IMR-90 (cell line): ENCODE measurements around the gene PITX3. TPM values are rescaled to one million over a fixed set of nuclear protein-coding genes. Genes with fewer than 3 reads are reported as not detected.

Experiments
- ATAC-seq: fragments of 200-7000 bp; cut with Tn5 transposase; 2 replicates; pipeline ENCODE4 v1.9.1; 2020; ENCODE audit warnings: low read depth, mild to moderate bottlenecking, moderate library complexity
- BruUV-seq: library from RNA; stranded (reverse); fragments of 400-500 nt; replicated peaks from 2 replicates; lab custom pipeline; 2021; lab: Mats Ljungman, UMichigan
- CTCF ChIA-PET: fragments of 300-600 bp; formaldehyde crosslinking; extraction: SDS; loops from one replicate; lab custom pipeline; 2021; ENCODE audit warnings: antibody characterized with exemption; lab: Yijun Ruan, JAX
- POLR2A ChIA-PET: fragments of 300-600 bp; sonication (Branson Sonifier 250); formaldehyde crosslinking; loops from one replicate; lab custom pipeline; 2022; ENCODE audit warnings: antibody characterized with exemption; ENCODE audit not compliant: unreplicated experiment; lab: Charles Lee
- DNase-seq: peaks from one replicate; pipeline ENCODE4 v3.0.0; 2013
- H2AFZ ChIP-seq: replicated peaks from 2 replicates; pipeline ENCODE3; 2013; ENCODE audit warnings: low read length, mild to moderate bottlenecking; ENCODE audit not compliant: poor library complexity
- H2AK5ac ChIP-seq: 2 replicates; pipeline ENCODE4 v1.6.1; 2013; ENCODE audit warnings: low read depth, low read length, inconsistent platforms
- H2AK9ac ChIP-seq: replicated peaks from 2 replicates; pipeline ENCODE3; 2013; ENCODE audit warnings: mild to moderate bottlenecking, low read depth, low read length, moderate library complexity; ENCODE audit not compliant: poor library complexity
- H2BK120ac ChIP-seq: 2 replicates; pipeline ENCODE4 v1.6.1; 2013; ENCODE audit warnings: low read depth, low read length, inconsistent platforms
- H2BK15ac ChIP-seq: 3 replicates; pipeline ENCODE4 v1.6.1; 2013; ENCODE audit warnings: low read depth, low read length, inconsistent platforms
- H2BK20ac ChIP-seq: 2 replicates; pipeline ENCODE4 v1.6.1; 2013; ENCODE audit warnings: low read depth, mild to moderate bottlenecking, inconsistent platforms, low read length, moderate library complexity
- H2BK5ac ChIP-seq: 2 replicates; pipeline ENCODE4 v1.6.1; 2013; ENCODE audit warnings: mild to moderate bottlenecking, low read depth, low read length, inconsistent platforms; ENCODE audit not compliant: poor library complexity, severe bottlenecking
- H3K14ac ChIP-seq: replicated peaks from 2 replicates; pipeline ENCODE4 v1.6.1; 2013; ENCODE audit warnings: low read depth, low read length, inconsistent platforms
- H3K18ac ChIP-seq: 2 replicates; pipeline ENCODE4 v1.6.1; 2013; ENCODE audit warnings: low read depth, low read length, control low read depth
- H3K23ac ChIP-seq: 2 replicates; pipeline ENCODE4 v1.6.1; 2013; ENCODE audit warnings: low read depth, low read length, inconsistent platforms
- H3K27ac ChIP-seq: 2 replicates; pipeline ENCODE4 v1.5.1; 2013; ENCODE audit warnings: mild to moderate bottlenecking, control low read depth, low read length; ENCODE audit not compliant: insufficient read depth
- H3K27me3 ChIP-seq: 2 replicates; pipeline ENCODE4 v1.6.1; 2013; ENCODE audit warnings: low read length; ENCODE audit not compliant: control insufficient read depth, insufficient read depth
- H3K36me3 ChIP-seq: 2 replicates; pipeline ENCODE4 v1.6.1; 2013; ENCODE audit warnings: low read length, mixed read lengths; ENCODE audit not compliant: control insufficient read depth, insufficient read depth
- H3K4ac ChIP-seq: 2 replicates; pipeline ENCODE4 v1.6.1; 2013; ENCODE audit warnings: low read depth, low read length, inconsistent platforms
- H3K4me1 ChIP-seq: 2 replicates; pipeline ENCODE4 v1.6.1; 2013; ENCODE audit warnings: low read length, mixed read lengths; ENCODE audit not compliant: control insufficient read depth, insufficient read depth
- H3K4me2 ChIP-seq: 2 replicates; pipeline ENCODE4 v1.6.1; 2013; ENCODE audit warnings: low read depth, mild to moderate bottlenecking, control low read depth, low read length, moderate library complexity
- H3K4me3 ChIP-seq: 2 replicates; pipeline ENCODE4 v1.5.1; 2013; ENCODE audit warnings: low read depth, mild to moderate bottlenecking, control low read depth, low read length, moderate library complexity; ENCODE audit not compliant: insufficient read depth
- H3K56ac ChIP-seq: 2 replicates; pipeline ENCODE4 v1.6.1; 2013; ENCODE audit warnings: low read length, inconsistent platforms; ENCODE audit not compliant: insufficient read depth; ENCODE audit errors: extremely low read depth
- H3K79me1 ChIP-seq, 2 experiments: 2 replicates each; pipeline ENCODE4 v1.6.1; 2013; ENCODE audit warnings: low read length in 2 of 2, inconsistent platforms in 1 of 2, low read depth in 1 of 2
- H3K9ac ChIP-seq: 2 replicates; pipeline ENCODE4 v1.6.1; 2013; ENCODE audit warnings: low read depth, low read length, control low read depth
- H3K9me1 ChIP-seq: 2 replicates; pipeline ENCODE4 v1.6.1; 2013; ENCODE audit warnings: low read length, inconsistent platforms; ENCODE audit not compliant: insufficient read depth
- H3K9me3 ChIP-seq: 2 replicates; pipeline ENCODE4 v1.6.1; 2013; ENCODE audit warnings: low read length; ENCODE audit not compliant: control insufficient read depth, insufficient read depth
- H4K20me1 ChIP-seq: 2 replicates; pipeline ENCODE4 v1.6.1; 2013; ENCODE audit warnings: low read length, inconsistent platforms; ENCODE audit not compliant: insufficient read depth
- H4K5ac ChIP-seq: 2 replicates; pipeline ENCODE4 v1.6.1; 2013; ENCODE audit warnings: mild to moderate bottlenecking, low read depth, low read length, control low read depth
- H4K8ac ChIP-seq, 2 experiments: 2 replicates each; pipeline ENCODE4 v1.6.1; 2013; ENCODE audit warnings: low read depth in 2 of 2, low read length in 2 of 2, control low read depth in 1 of 2, inconsistent platforms in 1 of 2
- H4K91ac ChIP-seq: 2 replicates; pipeline ENCODE4 v1.6.1; 2013; ENCODE audit warnings: low read depth, low read length, inconsistent platforms; ENCODE audit not compliant: insufficient read depth
- BHLHE40 ChIP-seq: fragments of 150-350 bp; IDR thresholded peaks from 2 replicates; pipeline ENCODE4 v1.6.1; 2016; ENCODE audit warnings: mild to moderate bottlenecking, low read depth, low read length
- CEBPB ChIP-seq: IDR thresholded peaks from 2 replicates; pipeline ENCODE4 v1.6.1; 2012; ENCODE audit warnings: low read depth, low read length, improper control_type of control experiment
- CHD1 ChIP-seq: IDR thresholded peaks from 2 replicates; pipeline ENCODE4 v1.6.1; 2012; ENCODE audit warnings: low read depth, low read length, improper control_type of control experiment
- FOS ChIP-seq: fragments of 150-350 bp; IDR thresholded peaks from 2 replicates; pipeline ENCODE4 v1.6.1; 2016; ENCODE audit warnings: low read depth, low read length
- MAFK ChIP-seq: IDR thresholded peaks from 2 replicates; pipeline ENCODE4 v1.6.1; 2012; ENCODE audit warnings: low read depth, low read length, improper control_type of control experiment
- MAZ ChIP-seq: IDR thresholded peaks from 2 replicates; pipeline ENCODE4 v1.6.1; 2012; ENCODE audit warnings: low read depth, mild to moderate bottlenecking, low read length, improper control_type of control experiment, moderate library complexity, borderline replicate concordance
- MXI1 ChIP-seq: IDR thresholded peaks from 2 replicates; pipeline ENCODE4 v1.6.1; 2012; ENCODE audit warnings: low read depth, mild to moderate bottlenecking, low read length, moderate library complexity, borderline replicate concordance
- NFE2L2 ChIP-seq: fragments of 150-350 bp; IDR thresholded peaks from 2 replicates; pipeline ENCODE4 v1.6.1; 2016; ENCODE audit warnings: low read depth, mild to moderate bottlenecking, low read length
- POLR2A ChIP-seq: IDR thresholded peaks from 2 replicates; pipeline ENCODE4 v1.6.1; 2012; ENCODE audit warnings: mild to moderate bottlenecking, low read depth, low read length
- RCOR1 ChIP-seq: IDR thresholded peaks from 2 replicates; pipeline ENCODE4 v1.6.1; 2012; ENCODE audit warnings: mild to moderate bottlenecking, low read length, improper control_type of control experiment; ENCODE audit not compliant: insufficient replicate concordance
- RFX5 ChIP-seq: IDR thresholded peaks from 2 replicates; pipeline ENCODE4 v1.8.0; 2012; ENCODE audit warnings: low read depth, mild to moderate bottlenecking, low read length, moderate library complexity
- SMC3 ChIP-seq: fragments of 150-350 bp; IDR thresholded peaks from 2 replicates; pipeline ENCODE4 v1.6.1; 2016; ENCODE audit warnings: low read depth, mild to moderate bottlenecking, antibody characterized with exemption, low read length, moderate library complexity
- USF2 ChIP-seq: fragments of 150-350 bp; IDR thresholded peaks from 2 replicates; pipeline ENCODE4 v1.6.1; 2017; ENCODE audit warnings: mild to moderate bottlenecking, antibody characterized with exemption, low read length, low read depth
- WGBS, 2 experiments: methylation state at CpG; one replicate each; pipeline versions ENCODE4 v1.1.5 to v1.1.7; 2013; ENCODE audit warnings: missing lambda C conversion rate in 2 of 2; ENCODE audit not compliant: insufficient read length in 1 of 2; ENCODE audit errors: extremely low coverage in 2 of 2; 5-methylcytosine and 5-hydroxymethylcytosine counted together
- dilution Hi-C: fragments of 300-500 bp; cut with HindIII; formaldehyde crosslinking; loops from one replicate; pipeline ENCODE4 v1.14.3; 2018; ENCODE audit warnings: low sequenced_read_pairs; ENCODE audit not compliant: unreplicated experiment
- in situ Hi-C: fragments of 300-500 bp; cut with MboI; formaldehyde crosslinking; loops from 3 replicates; pipeline ENCODE4 v1.14.3; 2019; ENCODE audit warnings: low sequenced_read_pairs, inconsistent platforms, mixed read lengths
- intact Hi-C: fragments of 100-400 bp; cut with micrococcal nuclease; formaldehyde crosslinking; loops from 2 replicates; pipeline ENCODE4 v1.10.0; 2022
- polyA plus RNA-seq, 3 experiments: library from polyadenylated mRNA; depleted of rRNA; stranded (reverse); fragments of >200 nt; gene quantifications; 2 replicates each; pipeline ENCODE4 v1.2.3, GENCODE V29; 2012; ENCODE audit warnings: low replicate concordance in 1 of 3
- total RNA-seq: library from RNA; depleted of rRNA; stranded (reverse); fragments of >200 nt; gene quantifications from 2 replicates; pipeline ENCODE4 v1.2.3, GENCODE V29; 2012
- TF ChIP-seq, protein P1 (sequence below): fragments of 150-350 bp; IDR thresholded peaks from 2 replicates; pipeline ENCODE4 v1.6.1; 2016; ENCODE audit warnings: low read depth, mild to moderate bottlenecking, low read length, moderate library complexity, borderline replicate concordance

Gene PITX3
- total and polyA plus RNA-seq, 2 of the 4 experiments (the other 2 are of a cell fraction), result not detected

GRCh38 chr10:102191956-102192355 is 49.4 kb downstream of the PITX3 start:
- POLR2A ChIA-PET, result no interaction called here
- Histone ChIP-seq H3K4me3 (no peak overlapping the region), H3K9me3 (peaks cover 12% of the 10 kb centered on the region), H3K4me2 (no peak overlapping the region), H2AK5ac (no peak overlapping the region), H3K18ac (no peak overlapping the region), H4K20me1 (no peaks in the 10 kb centered on the region), H3K36me3 (no peaks in the 10 kb centered on the region), H2BK20ac (no peak overlapping the region), H3K27ac (no peak overlapping the region), H3K23ac (no peak overlapping the region), H3K79me1 (no peaks in the 10 kb centered on the region), H3K14ac (no peak overlapping the region), H2BK15ac (no peak overlapping the region), H4K8ac (no peak overlapping the region), H2AK9ac (no peak overlapping the region), H3K56ac (no peak overlapping the region), H3K4me1 (no peaks in the 10 kb centered on the region), H3K9me1 (no peaks in the 10 kb centered on the region), H3K9ac (no peak overlapping the region), H4K5ac (no peak overlapping the region), H2BK120ac (no peak overlapping the region), H4K91ac (no peak overlapping the region), H2BK5ac (no peak overlapping the region), H3K4ac (no peak overlapping the region), H2AFZ (no peak overlapping the region), H3K27me3 (peaks cover 10% of the 10 kb centered on the region)
- ATAC-seq (no peak), DNase-seq (no peak)
- no peak for TF ChIP-seq CHD1
- TF ChIP-seq FOS, result no peak
- no peak for TF ChIP-seq MAFK
- TF ChIP-seq POLR2A, result no peak
- no peak for TF ChIP-seq CEBPB
- TF ChIP-seq USF2, result no peak
- TF ChIP-seq RCOR1, result no peak
- TF ChIP-seq BHLHE40, result no peak
- TF ChIP-seq RFX5, result no peak
- TF ChIP-seq MAZ, result no peak
- TF ChIP-seq MXI1, result no peak
- TF ChIP-seq, protein P1, sequence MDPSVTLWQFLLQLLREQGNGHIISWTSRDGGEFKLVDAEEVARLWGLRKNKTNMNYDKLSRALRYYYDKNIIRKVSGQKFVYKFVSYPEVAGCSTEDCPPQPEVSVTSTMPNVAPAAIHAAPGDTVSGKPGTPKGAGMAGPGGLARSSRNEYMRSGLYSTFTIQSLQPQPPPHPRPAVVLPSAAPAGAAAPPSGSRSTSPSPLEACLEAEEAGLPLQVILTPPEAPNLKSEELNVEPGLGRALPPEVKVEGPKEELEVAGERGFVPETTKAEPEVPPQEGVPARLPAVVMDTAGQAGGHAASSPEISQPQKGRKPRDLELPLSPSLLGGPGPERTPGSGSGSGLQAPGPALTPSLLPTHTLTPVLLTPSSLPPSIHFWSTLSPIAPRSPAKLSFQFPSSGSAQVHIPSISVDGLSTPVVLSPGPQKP, result no peak
- TF ChIP-seq SMC3, result no peak
- TF ChIP-seq NFE2L2, result no peak
- CTCF ChIA-PET, result no interaction called here
- WGBS, 2 experiments, result 40% methylated on average over 1 of the region's 7 CpGs; no CpG with 5 or more reads in 1 of the 2 experiments
- intact Hi-C loops (no loop called here), in situ Hi-C loops (no loop called here), dilution Hi-C loops (no loop called here)
- no TSS peak for BruUV-seq
